Posterior vena cava (tissue), 2 donors: ENCODE measurements around the gene DOLK. TPM values are rescaled to one million over a fixed set of nuclear protein-coding genes. Genes with fewer than 3 reads are reported as not detected.
A peak's percentile ranks its signal among the peaks of the same experiment; 100 is the strongest.
"Not testable (repeated sequence)": the region's sequence is repeated elsewhere in the genome, so short reads cannot be mapped to it uniquely, and the experiment has no call there.

Experiments used
- DNase-seq: peaks from one replicate; pipeline ENCODE4 v3.0.0-alpha.2; 2020; ENCODE audit warnings: low spot score
- intact Hi-C, 2 donors: fragments of 100-400 bp; cut with DNase I; formaldehyde crosslinking; loops; one replicate each; pipeline versions ENCODE4 v1.14.1 to v1.14.2; 2022 to 2023
- long read RNA-seq, 2 donors: library from polyadenylated mRNA; unstranded; transcript quantifications; one replicate each; pipeline ENCODE4 v2.0.0, GENCODE V29; 2020 to 2021
- total RNA-seq, 2 donors: library from RNA; stranded (reverse); fragmentation: NEBNext Ultra II Directional; extraction: Animal tissue kit (Norgen Biotek cat#: 25700); gene quantifications; one replicate each; pipeline ENCODE4 v1.2.1, GENCODE V29; 2021
- donor health status: DM: yes; HTN: yes; CAD: no.
- donor health status: DM: yes; HTN: yes; CAD: no.

The DOLK gene
- total RNA-seq, result 1 to 10 TPM; 9.0 to 10.0 TPM
- long read RNA-seq, donor 1, transcript DOLK-201 (1 exons, 2,090 nt), result major isoform, 14 of 14 reads
- long read RNA-seq, donor 1, partial matches to known transcripts, result 0 of 14 reads
- long read RNA-seq, donor 1, other reads (novel, unspliced or antisense), result 0 of 14 reads
- long read RNA-seq, donor 2, transcript DOLK-201 (1 exons, 2,090 nt), result major isoform, 58 of 58 reads
- long read RNA-seq, donor 2, partial matches to known transcripts, result 0 of 58 reads
- long read RNA-seq, donor 2, other reads (novel, unspliced or antisense), result 0 of 58 reads

- DNase-seq, result peak; percentile 99
- intact Hi-C loops, result no loop called here
Observed at GRCh38 chr9:128947527-128948301, at the start of gene DOLK, which contains the start of gene NUP188. Gene DOLK, minus strand, starts transcription at chr9:128947603. Its CDS starts 300 bp downstream, at chr9:128947303. Gene NUP188, plus strand, starts transcription at chr9:128947699. Its CDS starts 21 bp downstream, at chr9:128947720.

GRCh38 chr9:128995791-128996190, 48.4 kb upstream of the DOLK start:
- DNase-seq, result peak; percentile 16
- intact Hi-C loops, result no loop called here

- intact Hi-C loops, result no loop called here
- DNase-seq, result no peak
Observed at GRCh38 chr9:128992995-128993394, 45.6 kb upstream of the DOLK start.

GRCh38 chr9:128987805-128988204, 40.4 kb upstream of the DOLK start:
- peak; percentile 84 for DNase-seq
- intact Hi-C loops, result no loop called here

GRCh38 chr9:128986671-128987070, 39.3 kb upstream of the DOLK start:
- intact Hi-C loops, result no loop called here
- DNase-seq, result no peak

- intact Hi-C loops, result no loop called here
- DNase-seq, result no peak
Observed at GRCh38 chr9:128983536-128983935, 36.1 kb upstream of the DOLK start.

GRCh38 chr9:128979111-128979510, 31.7 kb upstream of the DOLK start:
- no peak for DNase-seq

GRCh38 chr9:128972956-128973355, 25.6 kb upstream of the DOLK start:
- no peak for DNase-seq
- intact Hi-C loops, result no loop called here

More at GRCh38 chr9:128979111-128979510, 31.7 kb upstream of the DOLK start:
- intact Hi-C loops, result no loop called here

GRCh38 chr9:128969491-128969890, 22.1 kb upstream of the DOLK start:
- intact Hi-C loops, result no loop called here
- no peak for DNase-seq

- DNase-seq, intact Hi-C loops: not testable (repeated sequence)
Observed at GRCh38 chr9:128961403-128961802, 14.0 kb upstream of the DOLK start.

- no peak for DNase-seq
- intact Hi-C loops, result no loop called here
Observed at GRCh38 chr9:128947277-128947526, 201 bp downstream of the DOLK start.

- intact Hi-C loops, result no loop called here
- no peak for DNase-seq
Observed at GRCh38 chr9:128946571-128947276, 679 bp downstream of the DOLK start.

- intact Hi-C loops, result no loop called here
- DNase-seq, result peak; percentile 71
Observed at GRCh38 chr9:128945798-128946501, 1.5 kb downstream of the DOLK start.

GRCh38 chr9:128944966-128945365, 2.4 kb downstream of the DOLK start:
- DNase-seq, result peak; percentile 63
- intact Hi-C loops, result not testable (repeated sequence)

- peak; percentile 34 for DNase-seq
Observed at GRCh38 chr9:128943832-128944620, 3.4 kb downstream of the DOLK start.

GRCh38 chr9:128940946-128941755, 6.3 kb downstream of the DOLK start:
- intact Hi-C loops, result no loop called here
- DNase-seq, result peak; percentile 52

More at GRCh38 chr9:128943832-128944620, 3.4 kb downstream of the DOLK start:
- intact Hi-C loops, result no loop called here

- DNase-seq, result peak; percentile 81
- intact Hi-C loops, result no loop called here
Observed at GRCh38 chr9:128940271-128940921, 7.0 kb downstream of the DOLK start.
